ENCODE data around the gene BTLA.
"Not testable (repeated sequence)": the region's sequence is repeated elsewhere in the genome, so short reads cannot be mapped to it uniquely, and the experiment has no call there.

BTLA gene

DNA sequence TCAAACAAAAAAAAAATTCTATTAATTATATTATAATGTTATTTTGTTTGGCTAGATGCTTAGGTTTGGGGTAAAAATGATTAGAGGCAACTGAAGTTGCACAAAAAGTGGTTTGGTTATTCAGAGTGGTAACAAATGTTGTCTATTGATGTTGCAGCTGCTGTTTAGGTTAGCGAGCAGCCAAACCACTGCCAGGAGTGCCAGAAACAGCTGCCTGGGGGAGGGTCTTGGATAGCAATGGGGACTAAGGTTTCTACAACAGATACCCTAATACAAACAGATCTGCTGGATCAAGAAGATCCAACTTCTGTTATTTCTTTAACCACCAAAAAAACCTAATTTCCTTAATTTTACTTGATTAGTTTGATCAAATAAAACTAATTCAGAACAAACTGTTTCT, 26.6 kb downstream of the BTLA start:
- no peak overlapping the region for H3K27ac ChIP-seq (ENCODE audit: low read depth, low read length)
- peaks cover 0 to 5% of the 10 kb centered on the region in 2 donors for H3K4me1 ChIP-seq (ENCODE audit: control insufficient read depth in 1 of 2, insufficient read depth in 2 of 2, low read length in 2 of 2)
- H3K9me3 ChIP-seq (ENCODE audit: control insufficient read depth in 1 of 2, low read length in 2 of 2) = peaks cover 0 to 3% of the 10 kb centered on the region in 2 donors
- H3K36me3 ChIP-seq (ENCODE audit: control insufficient read depth in 1 of 2, insufficient read depth in 2 of 2, low read length in 2 of 2) = no peaks in the 10 kb centered on the region
- no peak overlapping the region for H3K9ac ChIP-seq (ENCODE audit: low read depth in 1 of 2, low read length in 2 of 2)
- H3K4me3 ChIP-seq (ENCODE audit: low read depth in 1 of 2, low read length in 2 of 2) = no peak overlapping the region
- no peaks in the 10 kb centered on the region for H3K27me3 ChIP-seq (ENCODE audit: control insufficient read depth in 1 of 2, insufficient read depth in 2 of 2, low read length in 2 of 2)

DNA sequence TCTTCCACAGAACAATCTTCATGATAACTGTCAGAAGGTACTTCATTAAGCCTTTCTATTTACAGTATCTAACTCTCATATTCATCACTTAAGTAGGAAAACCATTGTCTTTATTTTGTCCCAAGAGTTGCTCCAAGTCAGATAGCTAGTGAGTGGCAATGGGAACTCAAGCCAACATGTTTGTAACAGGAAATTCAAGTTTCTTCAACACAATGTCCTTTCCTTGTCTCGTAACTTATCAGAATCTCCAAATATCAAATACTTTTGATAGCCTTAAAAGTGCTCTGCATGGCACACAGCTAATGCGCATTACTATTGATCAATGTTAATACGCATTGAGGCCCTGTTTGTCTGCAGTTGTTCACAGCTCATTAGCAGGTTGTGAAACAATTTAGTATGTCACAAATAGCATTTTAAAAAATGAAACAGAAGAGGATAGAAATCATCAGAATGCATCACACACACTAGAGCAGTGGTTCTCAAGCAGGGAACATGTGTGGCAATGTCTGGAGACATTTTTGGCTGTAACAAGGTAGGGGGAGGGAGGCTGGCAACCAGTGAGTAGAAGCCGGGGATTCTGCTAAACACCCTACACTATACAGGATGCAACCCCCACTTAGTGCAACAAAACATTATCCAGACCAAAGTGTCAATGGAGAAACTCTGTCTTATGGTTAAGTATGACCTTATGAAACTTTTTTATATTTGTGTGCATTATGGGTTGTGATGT, 27.5 kb downstream of the BTLA start:
- Histone ChIP-seq H3K9ac (ENCODE audit: low read depth in 1 of 2, low read length in 2 of 2) (no peak overlapping the region), H3K9me3 (ENCODE audit: control insufficient read depth in 1 of 2, low read length in 2 of 2) (peaks cover 0 to 1% of the 10 kb centered on the region in 2 donors), H3K4me3 (ENCODE audit: low read depth in 1 of 2, low read length in 2 of 2) (no peak overlapping the region), H3K4me1 (ENCODE audit: control insufficient read depth in 1 of 2, insufficient read depth in 2 of 2, low read length in 2 of 2) (peaks cover 0 to 5% of the 10 kb centered on the region in 2 donors), H3K27me3 (ENCODE audit: control insufficient read depth in 1 of 2, insufficient read depth in 2 of 2, low read length in 2 of 2) (no peaks in the 10 kb centered on the region), H3K27ac (ENCODE audit: low read depth, low read length) (no peak overlapping the region), H3K36me3 (ENCODE audit: control insufficient read depth in 1 of 2, insufficient read depth in 2 of 2, low read length in 2 of 2) (no peaks in the 10 kb centered on the region)

DNA sequence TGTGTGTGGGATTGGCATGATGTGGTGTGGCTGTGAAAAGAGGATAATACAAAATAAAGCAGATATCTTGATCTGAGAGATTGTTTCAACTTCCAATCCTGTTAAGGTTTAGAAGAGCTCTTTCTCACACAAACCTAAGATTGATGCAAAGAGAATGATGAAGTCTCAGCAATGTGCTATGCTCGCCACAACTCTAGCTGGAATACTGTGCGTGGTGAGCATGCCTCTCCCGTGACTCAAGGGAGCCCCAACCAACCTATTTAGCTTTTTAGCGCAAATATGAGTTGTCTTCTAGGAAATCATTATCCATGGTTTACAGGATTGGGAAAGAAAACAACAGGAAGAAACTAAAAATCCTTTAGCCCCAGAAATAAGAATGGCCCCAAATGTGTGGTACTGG, 28.5 kb downstream of the BTLA start:
- Histone ChIP-seq H3K27ac (ENCODE audit: low read depth, low read length) (no peak overlapping the region), H3K4me1 (ENCODE audit: control insufficient read depth in 1 of 2, insufficient read depth in 2 of 2, low read length in 2 of 2) (peaks cover 0 to 8% of the 10 kb centered on the region in 2 donors), H3K9me3 (ENCODE audit: control insufficient read depth in 1 of 2, low read length in 2 of 2) (no peaks in the 10 kb centered on the region), H3K9ac (ENCODE audit: low read depth in 1 of 2, low read length in 2 of 2) (no peak overlapping the region), H3K4me3 (ENCODE audit: low read depth in 1 of 2, low read length in 2 of 2) (no peak overlapping the region), H3K27me3 (ENCODE audit: control insufficient read depth in 1 of 2, insufficient read depth in 2 of 2, low read length in 2 of 2) (no peaks in the 10 kb centered on the region), H3K36me3 (ENCODE audit: control insufficient read depth in 1 of 2, insufficient read depth in 2 of 2, low read length in 2 of 2) (no peaks in the 10 kb centered on the region)

DNA sequence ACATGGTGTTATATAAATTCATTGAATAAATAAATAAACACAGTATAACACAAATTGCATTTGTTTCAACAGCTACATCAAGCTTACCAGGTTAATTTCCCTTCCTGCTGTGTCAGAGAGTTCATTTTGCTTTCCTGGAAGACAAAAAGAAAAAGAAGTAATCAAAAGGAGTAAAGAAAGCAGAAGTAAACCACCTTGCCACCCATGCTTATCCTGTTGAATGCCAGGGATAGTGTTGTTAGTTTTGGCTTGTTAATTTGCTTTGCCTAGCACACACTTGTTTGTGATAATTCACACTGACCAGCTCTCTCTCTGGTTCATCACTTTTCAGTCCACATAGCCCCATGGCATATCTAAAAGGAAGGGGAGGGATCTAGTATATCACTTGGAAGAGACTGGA, 29.6 kb downstream of the BTLA start:
- Histone ChIP-seq H3K36me3 (ENCODE audit: control insufficient read depth in 1 of 2, insufficient read depth in 2 of 2, low read length in 2 of 2) (no peaks in the 10 kb centered on the region), H3K27me3 (ENCODE audit: control insufficient read depth in 1 of 2, insufficient read depth in 2 of 2, low read length in 2 of 2) (no peaks in the 10 kb centered on the region), H3K9me3 (ENCODE audit: control insufficient read depth in 1 of 2, low read length in 2 of 2) (no peaks in the 10 kb centered on the region), H3K9ac (ENCODE audit: low read depth in 1 of 2, low read length in 2 of 2) (no peak overlapping the region), H3K27ac (ENCODE audit: low read depth, low read length) (no peak overlapping the region), H3K4me1 (ENCODE audit: control insufficient read depth in 1 of 2, insufficient read depth in 2 of 2, low read length in 2 of 2) (peaks cover 0 to 10% of the 10 kb centered on the region in 2 donors), H3K4me3 (ENCODE audit: low read depth in 1 of 2, low read length in 2 of 2) (no peak overlapping the region)

DNA sequence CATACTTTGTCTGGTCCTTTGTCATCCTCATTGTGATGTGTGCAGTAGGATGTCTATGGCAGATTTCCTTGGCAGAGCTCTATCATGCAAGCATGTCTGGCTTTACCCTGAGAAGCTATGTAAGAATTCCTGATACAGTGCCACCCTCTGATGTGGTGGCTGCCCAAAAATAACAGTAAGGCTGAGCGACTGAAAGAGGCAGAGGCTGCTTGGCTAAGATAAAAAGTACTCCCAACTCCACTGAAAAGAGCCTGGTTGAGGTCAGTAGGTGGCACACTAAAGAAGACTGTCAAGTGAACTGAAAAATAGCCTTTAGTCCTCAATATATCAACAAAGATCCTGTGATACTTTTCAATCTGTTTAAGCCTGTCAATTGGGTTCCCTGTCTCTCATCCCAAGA, 31.7 kb downstream of the BTLA start:
- H3K27ac ChIP-seq (ENCODE audit: low read depth, low read length) = no peak overlapping the region
- no peak overlapping the region for H3K4me3 ChIP-seq (ENCODE audit: low read depth in 1 of 2, low read length in 2 of 2)
- no peaks in the 10 kb centered on the region for H3K36me3 ChIP-seq (ENCODE audit: control insufficient read depth in 1 of 2, insufficient read depth in 2 of 2, low read length in 2 of 2)
- no peaks in the 10 kb centered on the region for H3K27me3 ChIP-seq (ENCODE audit: control insufficient read depth in 1 of 2, insufficient read depth in 2 of 2, low read length in 2 of 2)
- no peak overlapping the region for H3K9ac ChIP-seq (ENCODE audit: low read depth in 1 of 2, low read length in 2 of 2)
- no peaks in the 10 kb centered on the region for H3K9me3 ChIP-seq (ENCODE audit: control insufficient read depth in 1 of 2, low read length in 2 of 2)
- H3K4me1 ChIP-seq (ENCODE audit: control insufficient read depth in 1 of 2, insufficient read depth in 2 of 2, low read length in 2 of 2) = peaks cover 0 to 12% of the 10 kb centered on the region in 2 donors

DNA sequence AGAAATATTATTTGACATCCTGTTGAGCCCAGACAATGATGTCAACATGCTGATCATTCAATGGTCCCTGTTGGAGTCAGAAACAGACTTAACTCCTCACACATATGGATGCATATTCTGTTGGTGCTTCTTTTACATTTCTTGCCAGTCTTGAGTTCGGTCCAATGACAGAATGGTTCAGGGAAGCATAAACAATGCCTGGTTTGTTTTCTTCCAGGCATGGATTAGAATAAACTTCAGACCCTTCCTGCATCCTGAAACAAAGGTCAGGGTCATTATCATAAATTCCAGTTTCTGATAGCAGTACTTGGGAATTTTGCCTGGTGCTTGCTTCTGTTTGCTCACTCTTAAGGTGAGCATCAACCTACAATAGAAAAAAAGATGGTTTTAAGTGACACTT, 33.3 kb downstream of the BTLA start:
- H3K27ac ChIP-seq (ENCODE audit: low read depth, low read length) = no peak overlapping the region
- H3K36me3 ChIP-seq (ENCODE audit: control insufficient read depth in 1 of 2, insufficient read depth in 2 of 2, low read length in 2 of 2) = no peaks in the 10 kb centered on the region
- H3K4me1 ChIP-seq (ENCODE audit: control insufficient read depth in 1 of 2, insufficient read depth in 2 of 2, low read length in 2 of 2) = peaks cover 0 to 12% of the 10 kb centered on the region in 2 donors
- H3K9ac ChIP-seq (ENCODE audit: low read depth in 1 of 2, low read length in 2 of 2) = no peak overlapping the region
- no peak overlapping the region for H3K4me3 ChIP-seq (ENCODE audit: low read depth in 1 of 2, low read length in 2 of 2)
- no peaks in the 10 kb centered on the region for H3K27me3 ChIP-seq (ENCODE audit: control insufficient read depth in 1 of 2, insufficient read depth in 2 of 2, low read length in 2 of 2)
- no peaks in the 10 kb centered on the region for H3K9me3 ChIP-seq (ENCODE audit: control insufficient read depth in 1 of 2, low read length in 2 of 2)

DNA sequence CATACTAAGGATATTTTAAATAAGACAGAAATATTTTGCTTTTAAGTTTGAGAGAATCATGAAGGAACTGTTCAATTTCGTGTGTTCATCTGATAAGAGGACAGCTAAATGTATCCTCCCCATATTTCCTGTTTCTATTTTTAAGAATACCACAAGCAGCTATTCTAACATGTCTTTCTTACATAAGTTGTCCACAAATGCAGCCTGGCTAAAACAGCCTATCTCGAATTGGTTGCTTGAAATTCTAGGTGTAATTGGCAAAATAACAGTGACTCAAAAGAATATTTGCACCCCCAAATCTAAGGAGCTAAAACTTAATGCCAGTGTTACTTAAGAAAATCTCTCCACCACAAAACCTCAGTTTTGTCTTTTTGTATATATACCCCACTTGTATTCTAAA, 35.0 kb downstream of the BTLA start:
- peak overlapping the region in 1 of 2 donors; percentile 10 for H3K4me3 ChIP-seq (ENCODE audit: low read depth in 1 of 2, low read length in 2 of 2)
- peaks cover 0 to 24% of the 10 kb centered on the region in 2 donors for H3K4me1 ChIP-seq (ENCODE audit: control insufficient read depth in 1 of 2, insufficient read depth in 2 of 2, low read length in 2 of 2)
- no peaks in the 10 kb centered on the region for H3K9me3 ChIP-seq (ENCODE audit: control insufficient read depth in 1 of 2, low read length in 2 of 2)
- H3K27ac ChIP-seq (ENCODE audit: low read depth, low read length) = no peak overlapping the region
- H3K36me3 ChIP-seq (ENCODE audit: control insufficient read depth in 1 of 2, insufficient read depth in 2 of 2, low read length in 2 of 2) = no peaks in the 10 kb centered on the region
- H3K27me3 ChIP-seq (ENCODE audit: control insufficient read depth in 1 of 2, insufficient read depth in 2 of 2, low read length in 2 of 2) = no peaks in the 10 kb centered on the region
- no peak overlapping the region for H3K9ac ChIP-seq (ENCODE audit: low read depth in 1 of 2, low read length in 2 of 2)

DNA sequence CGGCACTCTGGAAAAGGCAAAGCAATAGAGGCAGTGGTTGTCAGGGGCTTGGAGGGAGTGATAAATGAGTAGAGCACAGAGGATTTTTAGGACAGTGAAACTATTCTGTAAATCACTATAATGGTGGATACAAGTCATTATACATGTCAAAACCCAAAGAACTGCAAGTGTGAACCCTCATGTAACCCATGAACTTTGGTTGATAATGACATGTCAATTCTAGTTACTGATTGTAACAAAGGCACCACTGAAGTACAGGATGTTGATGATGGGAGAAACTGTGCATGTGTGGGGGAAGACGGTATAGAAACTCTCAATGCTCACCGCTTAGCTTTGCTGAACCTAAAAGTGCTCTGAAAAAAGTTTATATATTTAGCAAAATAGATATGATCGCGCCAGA, 36.0 kb downstream of the BTLA start:
- Histone ChIP-seq H3K4me3 (ENCODE audit: low read depth in 1 of 2, low read length in 2 of 2) (no peak overlapping the region), H3K27ac (ENCODE audit: low read depth, low read length) (no peak overlapping the region), H3K4me1 (ENCODE audit: control insufficient read depth in 1 of 2, insufficient read depth in 2 of 2, low read length in 2 of 2) (peaks cover 0 to 24% of the 10 kb centered on the region in 2 donors), H3K9ac (ENCODE audit: low read depth in 1 of 2, low read length in 2 of 2) (no peak overlapping the region), H3K27me3 (ENCODE audit: control insufficient read depth in 1 of 2, insufficient read depth in 2 of 2, low read length in 2 of 2) (no peaks in the 10 kb centered on the region), H3K9me3 (ENCODE audit: control insufficient read depth in 1 of 2, low read length in 2 of 2) (no peaks in the 10 kb centered on the region), H3K36me3 (ENCODE audit: control insufficient read depth in 1 of 2, insufficient read depth in 2 of 2, low read length in 2 of 2) (no peaks in the 10 kb centered on the region)

DNA sequence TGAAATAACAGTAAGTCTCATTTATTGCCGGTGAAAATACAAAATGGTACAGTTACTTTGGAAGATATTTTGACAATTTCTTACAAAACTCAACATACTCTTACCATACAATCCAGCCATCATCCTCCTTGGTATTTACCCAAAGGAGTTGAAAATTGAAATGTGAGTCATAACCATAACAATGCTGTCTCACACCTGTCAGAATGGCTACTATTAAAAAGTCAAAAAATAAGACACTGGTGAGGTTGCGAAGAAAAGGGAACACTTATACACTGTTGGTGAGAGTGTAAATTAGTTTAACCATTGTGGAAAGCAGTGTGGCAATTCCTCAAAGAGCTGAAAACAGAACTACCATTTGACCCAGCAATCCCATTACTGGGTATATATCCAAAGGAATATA, 37.5 kb downstream of the BTLA start:
- not testable (repeated sequence) for H3K4me3 ChIP-seq (ENCODE audit: low read depth in 1 of 2, low read length in 2 of 2); H3K9ac ChIP-seq (ENCODE audit: low read depth in 1 of 2, low read length in 2 of 2); H3K36me3 ChIP-seq (ENCODE audit: control insufficient read depth in 1 of 2, insufficient read depth in 2 of 2, low read length in 2 of 2); H3K9me3 ChIP-seq (ENCODE audit: control insufficient read depth in 1 of 2, low read length in 2 of 2); H3K27me3 ChIP-seq (ENCODE audit: control insufficient read depth in 1 of 2, insufficient read depth in 2 of 2, low read length in 2 of 2); H3K27ac ChIP-seq (ENCODE audit: low read depth, low read length)
- H3K4me1 ChIP-seq (ENCODE audit: control insufficient read depth in 1 of 2, insufficient read depth in 2 of 2, low read length in 2 of 2) = peaks cover 0 to 24% of the 10 kb centered on the region in 2 donors

DNA sequence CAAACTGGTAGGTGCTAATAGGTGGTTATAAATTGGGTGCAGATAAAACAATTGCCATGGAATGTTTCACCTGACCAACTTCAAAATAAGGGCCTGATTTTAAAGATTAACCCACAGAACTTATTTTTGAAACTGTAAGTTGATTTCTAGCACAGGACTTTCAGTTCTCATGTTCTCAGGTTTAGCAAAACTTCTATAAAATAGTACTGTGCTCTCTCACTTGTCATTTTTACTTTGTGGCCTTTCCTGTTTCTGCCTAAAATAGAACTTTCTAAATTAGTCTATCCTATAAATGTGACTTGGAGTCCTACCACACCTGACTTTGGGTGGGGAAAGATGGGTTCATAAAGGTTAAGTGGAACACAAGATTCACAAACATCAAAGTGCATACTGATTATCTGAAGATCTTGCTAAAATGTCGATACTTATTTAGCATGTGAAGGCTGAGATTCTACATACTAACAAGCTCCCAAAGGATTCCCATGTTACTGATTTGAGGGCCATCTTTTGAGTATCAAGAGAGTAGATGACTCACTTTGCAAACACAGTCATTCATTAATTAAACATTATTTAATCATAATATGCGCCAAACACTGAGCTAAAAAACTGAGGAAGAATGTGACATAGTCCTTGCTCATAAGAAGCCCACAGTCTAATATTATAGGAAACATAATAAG, 38.6 kb downstream of the BTLA start:
- Histone ChIP-seq H3K36me3 (ENCODE audit: control insufficient read depth in 1 of 2, insufficient read depth in 2 of 2, low read length in 2 of 2) (no peaks in the 10 kb centered on the region), H3K9ac (ENCODE audit: low read depth in 1 of 2, low read length in 2 of 2) (no peak overlapping the region), H3K4me1 (ENCODE audit: control insufficient read depth in 1 of 2, insufficient read depth in 2 of 2, low read length in 2 of 2) (peaks cover 0 to 21% of the 10 kb centered on the region in 2 donors), H3K4me3 (ENCODE audit: low read depth in 1 of 2, low read length in 2 of 2) (no peak overlapping the region), H3K27ac (ENCODE audit: low read depth, low read length) (no peak overlapping the region), H3K27me3 (ENCODE audit: control insufficient read depth in 1 of 2, insufficient read depth in 2 of 2, low read length in 2 of 2) (no peaks in the 10 kb centered on the region), H3K9me3 (ENCODE audit: control insufficient read depth in 1 of 2, low read length in 2 of 2) (no peaks in the 10 kb centered on the region)

All from duodenal mucosa (tissue), 2 donors.